Activated T-helper 1 cell treated with anti-CD3 and anti-CD28 coated beads, Interleukin-2, amount 50 U/mL, for 16 hours (primary cell): ENCODE results near the gene PAOX.
"Not testable (repeated sequence)": the region's sequence is repeated elsewhere in the genome, so short reads cannot be mapped to it uniquely, and the experiment has no call there.

Experiments
- DNase-seq, 2 donors: peaks; one replicate each; pipeline ENCODE4 v3.0.0-alpha.2; 2020; ENCODE audit warnings: low read depth in 1 of 2, low spot score in 1 of 2

Gene PAOX

GRCh38 chr10:133432789-133433188 lies 53.7 kb downstream of the PAOX start:
- DNase-seq: not testable (repeated sequence)

- no peak for DNase-seq
These were observed 59.7 kb downstream of the PAOX start for GRCh38 chr10:133438711-133439273.

DNA sequence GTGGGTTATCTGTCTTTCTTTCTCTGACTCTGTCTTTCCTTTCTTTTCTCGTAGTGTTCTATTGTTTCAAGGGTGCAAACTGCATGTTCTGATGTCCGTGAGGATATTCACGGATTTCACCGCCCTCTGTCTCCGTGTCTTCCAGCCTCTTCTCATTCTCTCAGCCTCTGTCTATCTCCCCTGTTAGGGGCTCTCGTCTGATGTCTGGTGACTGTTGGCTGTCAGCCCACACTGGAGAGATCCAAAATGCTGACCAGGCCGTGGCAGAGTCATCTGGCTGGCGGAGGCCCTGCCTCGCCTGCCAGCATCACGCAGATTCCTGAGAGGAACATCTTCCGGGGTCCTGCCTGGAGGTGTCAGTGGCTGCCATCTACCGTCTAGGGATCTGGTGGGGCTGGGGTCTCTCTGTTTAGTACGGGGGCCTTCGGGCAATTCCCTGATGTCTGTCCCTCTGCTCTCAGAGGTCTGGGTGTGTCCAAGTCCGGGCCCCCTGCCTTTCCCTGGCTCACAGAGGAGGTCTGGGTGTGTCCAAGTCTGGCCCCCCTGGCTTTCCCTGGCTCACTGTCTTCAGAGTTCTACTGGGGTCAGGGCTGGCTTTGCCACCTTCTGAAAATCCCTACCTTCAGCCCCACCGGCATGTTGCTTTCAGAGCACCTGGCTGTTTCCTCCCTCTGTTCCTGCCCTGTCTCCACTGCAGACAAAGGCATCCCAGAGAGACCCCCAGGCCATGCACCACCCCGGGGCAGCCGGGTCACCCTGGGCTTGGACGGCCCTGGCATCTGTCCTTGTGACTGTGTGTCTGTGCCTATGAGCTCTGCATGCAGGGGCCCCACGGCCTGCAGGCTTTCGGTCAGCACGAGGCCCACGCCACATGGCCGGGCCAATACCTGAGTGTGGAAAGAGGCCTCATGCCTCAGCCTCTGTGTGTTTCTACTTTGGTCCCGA lies 60.7 kb downstream of the PAOX start:
- DNase-seq: no peak

DNA sequence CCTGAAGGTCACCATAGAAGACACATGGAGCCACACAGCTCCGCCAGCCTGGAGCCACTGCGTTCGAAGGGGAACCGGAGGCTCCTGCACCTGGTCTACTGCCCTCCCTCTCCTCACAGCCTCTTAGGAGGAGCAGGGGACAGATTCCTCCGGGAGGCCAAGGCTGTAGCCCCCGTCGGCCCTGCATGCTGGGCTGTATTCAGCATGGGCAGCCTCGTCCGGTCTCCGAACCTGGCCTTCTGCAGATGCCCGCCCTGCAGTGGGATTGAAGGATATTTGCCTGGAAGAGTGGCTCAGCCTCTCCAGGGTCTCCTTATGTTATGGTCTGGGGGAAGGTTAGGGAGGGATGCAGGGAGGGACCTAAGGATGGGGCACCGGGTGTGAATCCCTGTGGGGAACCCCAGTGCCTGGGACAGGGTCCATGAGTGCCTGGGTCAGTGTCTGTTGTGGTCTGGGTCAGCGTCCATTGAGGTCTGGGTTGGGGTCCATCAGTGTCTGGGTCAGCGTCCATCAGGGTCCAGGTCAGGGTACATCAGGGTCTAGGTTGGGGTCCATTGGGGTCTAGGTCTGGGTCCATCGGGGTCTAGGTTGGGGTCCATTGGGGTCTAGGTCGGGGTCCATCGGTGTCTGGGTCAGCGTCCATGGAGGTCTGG lies 61.7 kb downstream of the PAOX start:
- no peak for DNase-seq
